Left lung (tissue), 10 donors: ENCODE results near the gene DNAJB13. TPM values are rescaled to one million over a fixed set of nuclear protein-coding genes. Genes with fewer than 3 reads are reported as not detected.

Source experiments
- ATAC-seq: fragments of 200-7000 bp; cut with Tn5 transposase; one replicate; pipeline ENCODE4 v1.9.1; 2020; ENCODE audit warnings: moderate library complexity
- DNase-seq, 4 donors: peaks; one replicate each; pipeline ENCODE4 v3.0.0-alpha.2; 2013 to 2020
- H3K27ac ChIP-seq, 2 donors: fragments of 200-600 bp; sonication (generic) in 1 of 2; one replicate each; pipeline versions ENCODE4 v1.5.0 to v1.8.0; 2020 to 2021
- H3K27me3 ChIP-seq, 2 donors: fragments of 200-600 bp; sonication (generic) in 1 of 2; one replicate each; pipeline versions ENCODE4 v1.5.0 to v1.8.0; 2020 to 2021
- H3K36me3 ChIP-seq, 2 donors: fragments of 200-600 bp; sonication (generic) in 1 of 2; one replicate each; pipeline versions ENCODE4 v1.5.0 to v1.8.0; 2020 to 2021
- H3K4me1 ChIP-seq, 2 donors: fragments of 200-600 bp; one replicate each; pipeline ENCODE4 v1.8.0; 2021
- H3K4me3 ChIP-seq, 2 donors: fragments of 200-600 bp; sonication (generic) in 1 of 2; one replicate each; pipeline versions ENCODE4 v1.5.0 to v1.8.0; 2020 to 2021; ENCODE audit warnings: mild to moderate bottlenecking in 1 of 2
- H3K9me3 ChIP-seq, 2 donors: fragments of 200-600 bp; sonication (generic) in 1 of 2; one replicate each; pipeline versions ENCODE4 v1.5.0 to v1.8.0; 2020 to 2021
- intact Hi-C, 2 donors: fragments of 100-400 bp; cut with DNase I; formaldehyde crosslinking; loops; one replicate each; pipeline versions ENCODE4 v1.11.2 to v1.14.2; 2022
- polyA plus RNA-seq, 6 donors: library from polyadenylated mRNA; unstranded; fragments of 120-200 nt; gene quantifications; one replicate each; pipeline ENCODE4 v1.2.1, GENCODE V29; 2013; ENCODE audit not compliant: insufficient read length in 6 of 6
- total RNA-seq, 2 donors: library from RNA; stranded (reverse); fragmentation: NEBNext Ultra II Directional; extraction: Animal tissue kit (Norgen Biotek cat#: 25700); gene quantifications; one replicate each; pipeline ENCODE4 v1.2.1, GENCODE V29; 2021
- TF ChIP-seq, protein P1 (sequence below), 2 donors: fragments of 200-600 bp; sonication (generic) in 1 of 2; IDR thresholded peaks; one replicate each; pipeline versions ENCODE4 v1.5.0 to v1.8.0; 2021; ENCODE audit warnings: antibody characterized with exemption in 2 of 2
- donor health status: DM: no; HTN: yes; CAD: no.
- donor health status: DM: no; HTN: no; CAD: no.

Gene DNAJB13
- total and polyA plus RNA-seq, 8 donors = 0.78 to 4.8 (median 2.9) TPM

DNA sequence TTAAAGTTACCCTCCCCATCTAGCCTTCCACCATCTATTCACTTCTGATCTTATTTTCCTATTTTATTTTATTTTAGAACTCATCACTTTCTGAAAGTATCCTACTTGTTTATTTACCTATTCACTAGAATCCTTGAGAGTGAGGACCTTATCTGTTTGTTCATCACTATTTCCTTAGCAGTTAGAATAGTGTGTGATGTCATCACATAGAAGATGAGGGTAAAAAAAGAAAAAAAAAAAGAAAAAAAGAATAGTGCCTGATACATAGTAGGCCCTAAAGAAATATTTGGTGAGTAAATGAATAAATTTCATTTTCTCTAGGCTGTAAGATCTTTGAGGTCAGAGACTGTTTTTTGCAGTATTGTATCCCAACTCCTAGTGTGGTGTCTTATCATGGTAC lies 37.4 kb upstream of the DNAJB13 start:
- no peak for ATAC-seq
- intact Hi-C loops = no loop called here
- Histone ChIP-seq H3K4me3 (no peak overlapping the region), H3K27me3 (no peaks in the 10 kb centered on the region), H3K36me3 (peaks cover 0 to 83% of the 10 kb centered on the region in 2 donors), H3K27ac (no peak overlapping the region), H3K4me1 (peaks cover 0 to 9% of the 10 kb centered on the region in 2 donors), H3K9me3 (no peaks in the 10 kb centered on the region)
- no peak for DNase-seq
- TF ChIP-seq, protein P1, sequence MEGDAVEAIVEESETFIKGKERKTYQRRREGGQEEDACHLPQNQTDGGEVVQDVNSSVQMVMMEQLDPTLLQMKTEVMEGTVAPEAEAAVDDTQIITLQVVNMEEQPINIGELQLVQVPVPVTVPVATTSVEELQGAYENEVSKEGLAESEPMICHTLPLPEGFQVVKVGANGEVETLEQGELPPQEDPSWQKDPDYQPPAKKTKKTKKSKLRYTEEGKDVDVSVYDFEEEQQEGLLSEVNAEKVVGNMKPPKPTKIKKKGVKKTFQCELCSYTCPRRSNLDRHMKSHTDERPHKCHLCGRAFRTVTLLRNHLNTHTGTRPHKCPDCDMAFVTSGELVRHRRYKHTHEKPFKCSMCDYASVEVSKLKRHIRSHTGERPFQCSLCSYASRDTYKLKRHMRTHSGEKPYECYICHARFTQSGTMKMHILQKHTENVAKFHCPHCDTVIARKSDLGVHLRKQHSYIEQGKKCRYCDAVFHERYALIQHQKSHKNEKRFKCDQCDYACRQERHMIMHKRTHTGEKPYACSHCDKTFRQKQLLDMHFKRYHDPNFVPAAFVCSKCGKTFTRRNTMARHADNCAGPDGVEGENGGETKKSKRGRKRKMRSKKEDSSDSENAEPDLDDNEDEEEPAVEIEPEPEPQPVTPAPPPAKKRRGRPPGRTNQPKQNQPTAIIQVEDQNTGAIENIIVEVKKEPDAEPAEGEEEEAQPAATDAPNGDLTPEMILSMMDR (IDR thresholded peaks at IDR 0.05) = no peak

- no peak for DNase-seq
- TF ChIP-seq, protein P1 (IDR thresholded peaks at IDR 0.05) = no peak
- intact Hi-C loops = no loop called here
- no peaks in the 10 kb centered on the region for H3K9me3 ChIP-seq
- H3K36me3 ChIP-seq = peaks cover 0 to 85% of the 10 kb centered on the region in 2 donors
- peaks cover 0 to 9% of the 10 kb centered on the region in 2 donors for H3K4me1 ChIP-seq
- no peaks in the 10 kb centered on the region for H3K27me3 ChIP-seq
- H3K4me3 ChIP-seq = no peak overlapping the region
- no peak overlapping the region for H3K27ac ChIP-seq
- ATAC-seq = no peak
These were observed 36.5 kb upstream of the DNAJB13 start for GRCh38 chr11:73914284-73914683.

GRCh38 chr11:73916435-73916834 lies 34.4 kb upstream of the DNAJB13 start:
- H3K36me3 ChIP-seq = peaks cover 0 to 84% of the 10 kb centered on the region in 2 donors
- ATAC-seq = no peak

DNA sequence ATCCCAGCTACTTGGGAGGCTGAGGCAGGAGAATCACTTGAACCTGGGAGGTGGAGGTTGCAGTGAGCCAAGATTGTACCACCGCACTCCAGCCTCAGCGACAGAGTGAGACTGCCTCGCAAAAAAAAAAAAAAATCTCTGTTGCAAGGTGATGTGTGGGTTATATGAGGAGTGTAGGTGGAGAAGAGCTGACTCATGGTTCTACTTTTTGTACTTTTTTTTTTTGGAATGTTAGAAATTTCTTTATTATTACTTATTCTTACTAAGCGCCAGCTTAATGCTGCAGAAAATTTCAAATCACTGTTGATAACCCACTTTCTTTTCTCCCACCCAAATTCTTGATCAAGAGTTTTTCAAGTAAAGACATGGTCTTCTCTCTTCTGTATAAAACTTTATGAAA lies 29.6 kb upstream of the DNAJB13 start:
- DNase-seq = no peak
- no peak overlapping the region for H3K4me3 ChIP-seq
- ATAC-seq = no peak
- no peaks in the 10 kb centered on the region for H3K27me3 ChIP-seq
- intact Hi-C loops = no loop called here
- H3K4me1 ChIP-seq = peaks cover 0 to 7% of the 10 kb centered on the region in 2 donors
- H3K9me3 ChIP-seq = no peaks in the 10 kb centered on the region
- peaks cover 0 to 87% of the 10 kb centered on the region in 2 donors for H3K36me3 ChIP-seq
- H3K27ac ChIP-seq = no peak overlapping the region
- TF ChIP-seq, protein P1 (IDR thresholded peaks at IDR 0.05) = no peak

More at GRCh38 chr11:73916435-73916834, 34.4 kb upstream of the DNAJB13 start:
- Histone ChIP-seq H3K4me3 (no peak overlapping the region), H3K9me3 (no peaks in the 10 kb centered on the region), H3K4me1 (peaks cover 0 to 9% of the 10 kb centered on the region in 2 donors), H3K27me3 (no peaks in the 10 kb centered on the region), H3K27ac (no peak overlapping the region)
- DNase-seq = no peak
- intact Hi-C loops = no loop called here
- TF ChIP-seq, protein P1 (IDR thresholded peaks at IDR 0.05) = no peak

- Histone ChIP-seq H3K27me3 (no peaks in the 10 kb centered on the region), H3K27ac (no peak overlapping the region), H3K4me1 (no peaks in the 10 kb centered on the region), H3K4me3 (no peak overlapping the region), H3K9me3 (no peaks in the 10 kb centered on the region), H3K36me3 (peaks cover 0 to 76% of the 10 kb centered on the region in 2 donors)
- ATAC-seq = no peak
- TF ChIP-seq, protein P1 (IDR thresholded peaks at IDR 0.05) = no peak
- DNase-seq = no peak
- intact Hi-C loops = no loop called here
These were observed 21.4 kb upstream of the DNAJB13 start for GRCh38 chr11:73929388-73929787.
